MV-4-11 (cell line): Measurements from ENCODE around the gene NMT1.
A peak's percentile ranks its signal among the peaks of the same experiment; 100 is the strongest.

ENCODE experiments used
- DNase-seq: peaks from one replicate; lab custom pipeline; 2025; lab: John Stamatoyannopoulos, UW

The NMT1 gene

GRCh38 chr17:45150911-45151809 is 90.0 kb downstream of the NMT1 start:
- DNase-seq, result peak; percentile 36

- no peak for DNase-seq
These were observed 93.9 kb downstream of the NMT1 start for GRCh38 chr17:45155029-45155428.

GRCh38 chr17:45155483-45155882 is 94.4 kb downstream of the NMT1 start:
- DNase-seq, result no peak

GRCh38 chr17:45156242-45156641 is 95.1 kb downstream of the NMT1 start:
- DNase-seq, result peak; percentile 49
